ENCODE measurements around the gene HPGDS.

GRCh38 chr4:94290245-94290644, 52.4 kb downstream of the HPGDS start:
- no peak for TF ChIP-seq EZH2phosphoT487 (IDR thresholded peaks at IDR 0.05; ENCODE audit: insufficient read depth, low read depth)
- no peak for TF ChIP-seq EZH2 (IDR thresholded peaks at IDR 0.05; ENCODE audit: insufficient read depth, poor library complexity, severe bottlenecking)

All from GM23248 (cell line).